ENCODE results near the gene NEK3.

DNA sequence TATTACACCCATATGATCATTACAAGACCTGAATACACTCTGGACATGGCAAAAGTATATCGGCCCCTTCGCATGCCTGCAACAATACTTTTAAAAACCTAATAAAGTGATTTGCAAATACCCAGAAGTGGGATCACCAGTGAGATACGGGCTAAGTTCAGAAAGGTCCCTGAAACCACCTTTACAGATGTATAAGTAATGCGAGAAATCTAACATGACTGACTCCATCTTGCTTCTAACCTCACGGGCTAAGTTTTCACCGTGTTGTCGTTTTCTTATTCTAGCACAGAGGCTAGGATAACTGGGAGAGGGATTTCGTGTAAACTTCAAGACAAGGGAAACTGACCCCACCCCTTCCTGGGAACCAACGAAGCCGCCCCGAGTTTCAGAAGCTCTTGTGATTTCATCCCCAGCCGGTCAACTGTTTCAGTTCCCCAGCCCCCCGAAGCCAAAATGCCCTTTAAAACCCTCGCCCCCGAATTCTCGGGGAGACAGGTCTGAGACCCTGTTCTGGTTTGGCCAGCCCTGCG lies 703 bp downstream of the NEK3 start:
- no peak for TF ChIP-seq EZH2phosphoT487 (IDR thresholded peaks at IDR 0.05; ENCODE audit: borderline replicate concordance, low read depth, low read length)
- TF ChIP-seq, protein P1, sequence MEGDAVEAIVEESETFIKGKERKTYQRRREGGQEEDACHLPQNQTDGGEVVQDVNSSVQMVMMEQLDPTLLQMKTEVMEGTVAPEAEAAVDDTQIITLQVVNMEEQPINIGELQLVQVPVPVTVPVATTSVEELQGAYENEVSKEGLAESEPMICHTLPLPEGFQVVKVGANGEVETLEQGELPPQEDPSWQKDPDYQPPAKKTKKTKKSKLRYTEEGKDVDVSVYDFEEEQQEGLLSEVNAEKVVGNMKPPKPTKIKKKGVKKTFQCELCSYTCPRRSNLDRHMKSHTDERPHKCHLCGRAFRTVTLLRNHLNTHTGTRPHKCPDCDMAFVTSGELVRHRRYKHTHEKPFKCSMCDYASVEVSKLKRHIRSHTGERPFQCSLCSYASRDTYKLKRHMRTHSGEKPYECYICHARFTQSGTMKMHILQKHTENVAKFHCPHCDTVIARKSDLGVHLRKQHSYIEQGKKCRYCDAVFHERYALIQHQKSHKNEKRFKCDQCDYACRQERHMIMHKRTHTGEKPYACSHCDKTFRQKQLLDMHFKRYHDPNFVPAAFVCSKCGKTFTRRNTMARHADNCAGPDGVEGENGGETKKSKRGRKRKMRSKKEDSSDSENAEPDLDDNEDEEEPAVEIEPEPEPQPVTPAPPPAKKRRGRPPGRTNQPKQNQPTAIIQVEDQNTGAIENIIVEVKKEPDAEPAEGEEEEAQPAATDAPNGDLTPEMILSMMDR (conservative IDR thresholded peaks at IDR 0.05; ENCODE audit: low read length), result no peak
